WTC11 (cell line): ENCODE results near the gene CELF4. TPM values are rescaled to one million over a fixed set of nuclear protein-coding genes. Genes with fewer than 3 reads are reported as not detected.

ENCODE experiments used
- ATAC-seq: fragments of 200-7000 bp; cut with Tn5 transposase; 2 replicates; pipeline ENCODE4 v1.10.0; 2021; ENCODE audit warnings: mild to moderate bottlenecking, moderate library complexity
- CTCF ChIA-PET: fragments of 300-600 bp; sonication (Branson Sonifier 250); formaldehyde crosslinking; loops from one replicate; lab custom pipeline; 2021; ENCODE audit warnings: antibody characterized with exemption; lab: Charles Lee
- POLR2A ChIA-PET: fragments of 350-600 bp; sonication (Branson Sonifier 250); formaldehyde crosslinking; loops from one replicate; lab custom pipeline; 2021; ENCODE audit warnings: antibody characterized with exemption; lab: Charles Lee
- DNase-seq: peaks from one replicate; pipeline ENCODE4 v3.0.0; 2021; ENCODE audit warnings: low spot score
- H3K27ac Mint-ChIP-seq: 2 replicates; pipeline ENCODE4 v1.8.0; 2021; ENCODE audit warnings: mixed read lengths
- H3K27me3 Mint-ChIP-seq: 2 replicates; pipeline ENCODE4 v1.8.0; 2021; ENCODE audit warnings: low read depth, mild to moderate bottlenecking, moderate library complexity, mixed read lengths
- H3K36me3 Mint-ChIP-seq: 2 replicates; pipeline ENCODE4 v1.8.0; 2021; ENCODE audit warnings: mixed read lengths
- H3K4me1 Mint-ChIP-seq: 2 replicates; pipeline ENCODE4 v1.8.0; 2022; ENCODE audit warnings: mixed read lengths
- H3K4me3 Mint-ChIP-seq: 2 replicates; pipeline ENCODE4 v1.8.0; 2021; ENCODE audit warnings: mild to moderate bottlenecking, moderate library complexity, mixed read lengths
- H3K9me3 Mint-ChIP-seq: 2 replicates; pipeline ENCODE4 v1.8.0; 2021; ENCODE audit warnings: mixed read lengths
- CBFB ChIP-seq: sonication (generic); formaldehyde crosslinking; IDR thresholded peaks from 2 replicates; pipeline ENCODE4 v1.8.1; 2022; ENCODE audit warnings: mild to moderate bottlenecking, low read depth, missing genetic modification reagents
- ETV6 ChIP-seq: sonication (generic); formaldehyde crosslinking; IDR thresholded peaks from 2 replicates; pipeline ENCODE4 v1.8.1; 2022; ENCODE audit warnings: mild to moderate bottlenecking, missing genetic modification reagents
- JAZF1 ChIP-seq: fragments of 250-450 bp; sonication (Bioruptor Pico); IDR thresholded peaks from 2 replicates; pipeline ENCODE4 v1.9.0; 2021; ENCODE audit warnings: moderate library complexity, mild to moderate bottlenecking, inconsistent platforms
- RORB ChIP-seq: fragments of 250-450 bp; sonication (Bioruptor Pico); IDR thresholded peaks from 2 replicates; pipeline ENCODE4 v1.9.0; 2021; ENCODE audit warnings: mild to moderate bottlenecking
- ZNF671 ChIP-seq: fragments of 250-450 bp; sonication (Bioruptor Pico); IDR thresholded peaks from 2 replicates; pipeline ENCODE4 v1.8.0; 2021; ENCODE audit warnings: mild to moderate bottlenecking
- total RNA-seq: library from RNA; stranded (reverse); gene quantifications from 3 replicates; pipeline ENCODE4 v1.2.3, GENCODE V29; 2021
- TF ChIP-seq, protein P1 (sequence below): fragments of 250-450 bp; sonication (Bioruptor Pico); IDR thresholded peaks from 2 replicates; pipeline ENCODE4 v2.1.2; 2022; ENCODE audit warnings: mild to moderate bottlenecking, moderate library complexity
- TF ChIP-seq, protein P2 (sequence below): sonication (generic); formaldehyde crosslinking; IDR thresholded peaks from 2 replicates; pipeline ENCODE4 v1.8.1; 2023; ENCODE audit warnings: mild to moderate bottlenecking, missing genetic modification reagents
- TF ChIP-seq, protein P3 (sequence below): sonication (generic); formaldehyde crosslinking; IDR thresholded peaks from 2 replicates; pipeline ENCODE4 v1.8.1; 2023; ENCODE audit warnings: mild to moderate bottlenecking, missing genetic modification reagents, moderate library complexity
- TF ChIP-seq, protein P4 (sequence below): sonication (generic); formaldehyde crosslinking; conservative IDR thresholded peaks from 2 replicates; pipeline ENCODE4 v1.8.1; 2022; ENCODE audit warnings: mild to moderate bottlenecking, missing genetic modification reagents
- TF ChIP-seq, protein P5 (sequence below): sonication (generic); formaldehyde crosslinking; IDR thresholded peaks from 2 replicates; pipeline ENCODE4 v1.8.1; 2023; ENCODE audit warnings: mild to moderate bottlenecking, moderate library complexity, missing genetic modification reagents
- TF ChIP-seq, protein P6 (sequence below): sonication (generic); formaldehyde crosslinking; IDR thresholded peaks from 2 replicates; pipeline ENCODE4 v1.8.1; 2022; ENCODE audit warnings: low read depth, missing genetic modification reagents, borderline replicate concordance
- TF ChIP-seq, protein P7 (sequence below): sonication (generic); formaldehyde crosslinking; IDR thresholded peaks from 2 replicates; pipeline ENCODE4 v1.8.0; 2022; ENCODE audit warnings: mild to moderate bottlenecking, missing genetic modification reagents

The CELF4 gene
- total RNA-seq, 1 experiment from 2014 or later: 2.9 TPM

DNA sequence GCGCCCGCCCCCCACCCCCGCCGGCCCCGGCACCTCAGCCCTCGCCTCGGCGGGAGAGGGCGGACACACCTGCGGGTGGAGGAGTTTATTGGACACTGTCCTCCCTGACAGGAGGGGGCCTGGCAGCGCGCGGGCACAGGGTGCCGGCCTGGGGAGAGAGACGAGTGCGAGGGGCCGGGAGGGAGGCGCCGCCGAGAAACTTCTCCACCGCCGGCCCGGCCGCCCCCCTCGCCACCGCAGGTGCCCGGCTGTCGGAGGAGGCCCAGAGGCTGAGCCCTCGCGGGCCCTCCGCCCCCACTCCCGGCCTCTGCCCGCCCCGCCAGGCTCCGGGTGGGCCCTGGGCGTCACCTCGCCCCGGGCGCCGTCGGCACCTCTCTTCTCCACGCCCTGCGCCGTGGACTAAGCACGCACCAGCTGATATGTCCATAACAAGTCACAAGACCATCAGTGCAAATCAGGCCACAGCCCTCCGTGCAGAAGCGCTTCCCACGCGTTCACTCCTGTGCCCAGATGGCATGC is 311.3 kb downstream of the CELF4 start:
- peak overlapping the region; percentile 85 for H3K4me3 Mint-ChIP-seq
- ChIA-PET CTCF (interaction anchor here (0.9 to 1.5 kb wide), 2 partner anchors 10 to 16 kb away, joined by 4 to 8 read pairs; no protein-coding TSS in a partner anchor), POLR2A (no interaction called here)
- no peak overlapping the region for H3K27ac Mint-ChIP-seq
- H3K36me3 Mint-ChIP-seq: no peaks in the 10 kb centered on the region
- H3K9me3 Mint-ChIP-seq: no peaks in the 10 kb centered on the region
- DNase-seq: no peak
- peaks cover 77% of the 10 kb centered on the region for H3K27me3 Mint-ChIP-seq
- H3K4me1 Mint-ChIP-seq: peaks cover 16% of the 10 kb centered on the region
- peak; percentile 5 for ATAC-seq
- TF ChIP-seq, protein P1, sequence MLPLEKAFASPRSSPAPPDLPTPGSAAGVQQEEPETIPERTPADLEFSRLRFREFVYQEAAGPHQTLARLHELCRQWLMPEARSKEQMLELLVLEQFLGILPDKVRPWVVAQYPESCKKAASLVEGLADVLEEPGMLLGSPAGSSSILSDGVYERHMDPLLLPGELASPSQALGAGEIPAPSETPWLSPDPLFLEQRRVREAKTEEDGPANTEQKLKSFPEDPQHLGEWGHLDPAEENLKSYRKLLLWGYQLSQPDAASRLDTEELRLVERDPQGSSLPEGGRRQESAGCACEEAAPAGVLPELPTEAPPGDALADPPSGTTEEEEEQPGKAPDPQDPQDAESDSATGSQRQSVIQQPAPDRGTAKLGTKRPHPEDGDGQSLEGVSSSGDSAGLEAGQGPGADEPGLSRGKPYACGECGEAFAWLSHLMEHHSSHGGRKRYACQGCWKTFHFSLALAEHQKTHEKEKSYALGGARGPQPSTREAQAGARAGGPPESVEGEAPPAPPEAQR (CRISPR knock-in tag): no peak
- TF ChIP-seq, protein P2, sequence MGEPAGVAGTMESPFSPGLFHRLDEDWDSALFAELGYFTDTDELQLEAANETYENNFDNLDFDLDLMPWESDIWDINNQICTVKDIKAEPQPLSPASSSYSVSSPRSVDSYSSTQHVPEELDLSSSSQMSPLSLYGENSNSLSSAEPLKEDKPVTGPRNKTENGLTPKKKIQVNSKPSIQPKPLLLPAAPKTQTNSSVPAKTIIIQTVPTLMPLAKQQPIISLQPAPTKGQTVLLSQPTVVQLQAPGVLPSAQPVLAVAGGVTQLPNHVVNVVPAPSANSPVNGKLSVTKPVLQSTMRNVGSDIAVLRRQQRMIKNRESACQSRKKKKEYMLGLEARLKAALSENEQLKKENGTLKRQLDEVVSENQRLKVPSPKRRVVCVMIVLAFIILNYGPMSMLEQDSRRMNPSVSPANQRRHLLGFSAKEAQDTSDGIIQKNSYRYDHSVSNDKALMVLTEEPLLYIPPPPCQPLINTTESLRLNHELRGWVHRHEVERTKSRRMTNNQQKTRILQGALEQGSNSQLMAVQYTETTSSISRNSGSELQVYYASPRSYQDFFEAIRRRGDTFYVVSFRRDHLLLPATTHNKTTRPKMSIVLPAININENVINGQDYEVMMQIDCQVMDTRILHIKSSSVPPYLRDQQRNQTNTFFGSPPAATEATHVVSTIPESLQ: no peak
- TF ChIP-seq, protein P3, sequence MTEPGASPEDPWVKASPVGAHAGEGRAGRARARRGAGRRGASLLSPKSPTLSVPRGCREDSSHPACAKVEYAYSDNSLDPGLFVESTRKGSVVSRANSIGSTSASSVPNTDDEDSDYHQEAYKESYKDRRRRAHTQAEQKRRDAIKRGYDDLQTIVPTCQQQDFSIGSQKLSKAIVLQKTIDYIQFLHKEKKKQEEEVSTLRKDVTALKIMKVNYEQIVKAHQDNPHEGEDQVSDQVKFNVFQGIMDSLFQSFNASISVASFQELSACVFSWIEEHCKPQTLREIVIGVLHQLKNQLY: no peak
- TF ChIP-seq, protein P4, sequence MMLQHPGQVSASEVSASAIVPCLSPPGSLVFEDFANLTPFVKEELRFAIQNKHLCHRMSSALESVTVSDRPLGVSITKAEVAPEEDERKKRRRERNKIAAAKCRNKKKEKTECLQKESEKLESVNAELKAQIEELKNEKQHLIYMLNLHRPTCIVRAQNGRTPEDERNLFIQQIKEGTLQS (CRISPR knock-in tag): no peak
- TF ChIP-seq, protein P5, sequence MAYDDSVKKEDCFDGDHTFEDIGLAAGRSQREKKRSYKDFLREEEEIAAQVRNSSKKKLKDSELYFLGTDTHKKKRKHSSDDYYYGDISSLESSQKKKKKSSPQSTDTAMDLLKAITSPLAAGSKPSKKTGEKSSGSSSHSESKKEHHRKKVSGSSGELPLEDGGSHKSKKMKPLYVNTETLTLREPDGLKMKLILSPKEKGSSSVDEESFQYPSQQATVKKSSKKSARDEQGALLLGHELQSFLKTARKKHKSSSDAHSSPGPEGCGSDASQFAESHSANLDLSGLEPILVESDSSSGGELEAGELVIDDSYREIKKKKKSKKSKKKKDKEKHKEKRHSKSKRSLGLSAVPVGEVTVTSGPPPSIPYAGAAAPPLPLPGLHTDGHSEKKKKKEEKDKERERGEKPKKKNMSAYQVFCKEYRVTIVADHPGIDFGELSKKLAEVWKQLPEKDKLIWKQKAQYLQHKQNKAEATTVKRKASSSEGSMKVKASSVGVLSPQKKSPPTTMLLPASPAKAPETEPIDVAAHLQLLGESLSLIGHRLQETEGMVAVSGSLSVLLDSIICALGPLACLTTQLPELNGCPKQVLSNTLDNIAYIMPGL (CRISPR knock-in tag): 0 out of 2 replicates have a peak, but pooled peaks have one; percentile 33
- TF ChIP-seq, protein P6, sequence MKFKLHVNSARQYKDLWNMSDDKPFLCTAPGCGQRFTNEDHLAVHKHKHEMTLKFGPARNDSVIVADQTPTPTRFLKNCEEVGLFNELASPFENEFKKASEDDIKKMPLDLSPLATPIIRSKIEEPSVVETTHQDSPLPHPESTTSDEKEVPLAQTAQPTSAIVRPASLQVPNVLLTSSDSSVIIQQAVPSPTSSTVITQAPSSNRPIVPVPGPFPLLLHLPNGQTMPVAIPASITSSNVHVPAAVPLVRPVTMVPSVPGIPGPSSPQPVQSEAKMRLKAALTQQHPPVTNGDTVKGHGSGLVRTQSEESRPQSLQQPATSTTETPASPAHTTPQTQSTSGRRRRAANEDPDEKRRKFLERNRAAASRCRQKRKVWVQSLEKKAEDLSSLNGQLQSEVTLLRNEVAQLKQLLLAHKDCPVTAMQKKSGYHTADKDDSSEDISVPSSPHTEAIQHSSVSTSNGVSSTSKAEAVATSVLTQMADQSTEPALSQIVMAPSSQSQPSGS (CRISPR knock-in tag): no peak
- TF ChIP-seq CBFB (no peak), JAZF1 (CRISPR knock-in tag) (no peak)

DNA sequence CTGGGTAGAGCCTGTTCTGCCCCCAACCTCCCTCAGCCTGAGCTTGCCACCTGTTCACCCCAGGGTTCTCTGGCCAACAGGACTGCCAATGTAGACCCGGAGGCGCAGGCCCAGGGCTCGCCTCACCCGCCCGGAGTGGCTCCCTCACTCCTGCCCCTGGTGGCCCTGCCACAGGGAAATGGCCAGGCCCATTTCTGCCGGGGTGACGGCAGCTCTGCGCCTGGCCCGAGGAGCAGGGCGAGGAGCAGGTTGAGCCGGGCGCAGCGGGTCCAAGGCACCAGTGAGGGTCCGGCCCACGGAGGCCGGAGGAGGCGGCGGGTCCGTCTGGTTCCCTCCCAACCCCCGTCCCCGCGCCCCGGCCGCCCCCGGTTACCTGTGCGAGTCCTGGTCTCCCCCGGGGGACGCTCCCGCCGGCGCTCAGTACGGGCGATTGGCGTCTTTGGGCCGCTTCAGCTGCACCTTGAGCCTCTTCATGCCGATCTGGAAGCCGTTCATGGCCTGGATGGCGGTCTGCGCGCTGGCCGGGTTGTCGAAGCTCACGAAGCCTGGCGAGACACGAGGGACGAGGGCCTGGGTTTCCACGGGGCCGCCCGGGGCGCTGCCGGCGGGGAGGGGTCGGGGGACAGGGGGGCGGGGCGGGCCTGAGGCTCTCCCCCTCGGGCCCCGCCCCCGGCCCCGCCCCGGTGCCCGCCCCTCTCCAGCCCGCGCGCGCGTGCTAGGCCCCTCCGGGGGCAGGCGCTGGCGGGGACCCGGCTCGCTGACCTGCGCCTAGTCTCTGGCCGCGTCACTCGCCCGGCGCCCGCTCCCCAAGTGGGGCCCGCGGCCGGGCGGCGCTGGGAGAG is 312.0 kb downstream of the CELF4 start:
- POLR2A ChIA-PET: no interaction called here
- Mint-ChIP-seq H3K4me1 (peaks cover 13% of the 10 kb centered on the region), H3K27me3 (peaks cover 73% of the 10 kb centered on the region), H3K36me3 (no peaks in the 10 kb centered on the region), H3K4me3 (peak overlapping the region; percentile 66)
- DNase-seq: peak; percentile 66
- CTCF ChIA-PET: interaction anchor here (0.5 to 1.5 kb wide), 12 partner anchors 9 to 477 kb away, joined by 3 to 8 read pairs (median 4); no protein-coding TSS in a partner anchor
- peak; percentile 79 for ATAC-seq
- TF ChIP-seq, protein P7, sequence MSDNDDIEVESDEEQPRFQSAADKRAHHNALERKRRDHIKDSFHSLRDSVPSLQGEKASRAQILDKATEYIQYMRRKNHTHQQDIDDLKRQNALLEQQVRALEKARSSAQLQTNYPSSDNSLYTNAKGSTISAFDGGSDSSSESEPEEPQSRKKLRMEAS: no peak
- no peak for TF ChIP-seq ETV6 (CRISPR knock-in tag)
- TF ChIP-seq, protein P5 (CRISPR knock-in tag): 0 out of 2 replicates have a peak, but pooled peaks have one; percentile 27
- TF ChIP-seq ZNF671 (CRISPR knock-in tag): no peak
- TF ChIP-seq RORB (CRISPR knock-in tag): no peak
- TF ChIP-seq, all 79 proteins: peak for 1
- H3K27ac Mint-ChIP-seq: no peak overlapping the region
- H3K9me3 Mint-ChIP-seq: no peaks in the 10 kb centered on the region
